ENCODE data around the gene IRF1.
"Not testable (repeated sequence)": the region's sequence is repeated elsewhere in the genome, so short reads cannot be mapped to it uniquely, and the experiment has no call there.

GRCh38 chr5:132484876-132485640 lies 5.5 kb downstream of the IRF1 start:
- not testable (repeated sequence) for TF ChIP-seq EZH2 (IDR thresholded peaks at IDR 0.05); POLR2AphosphoS5 (IDR thresholded peaks at IDR 0.05; ENCODE audit: borderline replicate concordance, low read depth, low read length); FOXP2 (optimal IDR thresholded peaks at IDR 0.05; ENCODE audit: control extremely low read depth, extremely low read length, insufficient read depth)
